ENCODE data around the gene DHRS11. TPM values are rescaled to one million over a fixed set of nuclear protein-coding genes. Genes with fewer than 3 reads are reported as not detected.
A peak's percentile ranks its signal among the peaks of the same experiment; 100 is the strongest.

DHRS11 gene
- total and polyA plus RNA-seq, 2 of the 4 experiments (the other 2 are of a cell fraction): 7.0 to 14.5 TPM

GRCh38 chr17:36544044-36544306 lies 47.7 kb upstream of the DHRS11 start:
- peak overlapping the region; percentile 89 for H4K91ac ChIP-seq (ENCODE audit: insufficient read depth, low read depth, low read length)
- peak overlapping the region; percentile 91 for H3K27ac ChIP-seq (ENCODE audit: insufficient read depth, low read length)
- no peaks in the 10 kb centered on the region; the same call in 1 of the 2 replicates for H3K4me1 ChIP-seq (ENCODE audit: control insufficient read depth, insufficient read depth, low read length)
- peak overlapping the region; percentile 77 to 92 for H4K8ac ChIP-seq (ENCODE audit: low read depth in 2 of 2, low read length in 2 of 2)
- POLR2A ChIA-PET (ENCODE audit: unreplicated experiment): no interaction called here
- no peak overlapping the region for H2BK20ac ChIP-seq (ENCODE audit: low read depth, low read length)
- H3K9ac ChIP-seq (ENCODE audit: low read depth, low read length): peak overlapping the region; percentile 86
- CTCF ChIA-PET: interaction anchor here (0.6 kb wide), 1 partner anchor 1287 kb away, joined by 8 read pairs; no protein-coding TSS in a partner anchor
- peak overlapping the region; percentile 35 for H4K5ac ChIP-seq (ENCODE audit: low read depth, low read length)
- H3K9me1 ChIP-seq (ENCODE audit: insufficient read depth, low read length): no peaks in the 10 kb centered on the region
- peaks cover 2% of the 10 kb centered on the region; the same call in 1 of the 2 replicates for H3K36me3 ChIP-seq (ENCODE audit: control insufficient read depth, insufficient read depth, low read length)
- DNase-seq (peak; percentile 55), ATAC-seq (ENCODE audit: low read depth) (peak; percentile 1)
- H4K20me1 ChIP-seq (ENCODE audit: insufficient read depth, low read length): peaks cover 35% of the 10 kb centered on the region
- H3K14ac ChIP-seq (replicated peaks; ENCODE audit: low read depth, low read length): peak overlapping the region; percentile 96
- intact Hi-C loops (cut with micrococcal nuclease): loop anchor here (1.0 kb wide), 1 partner anchor 9 kb away; no protein-coding TSS in a partner anchor
- TF ChIP-seq USF2 (IDR thresholded peaks at IDR 0.05; ENCODE audit: low read depth, low read length) (no peak), RAD21 (IDR thresholded peaks at IDR 0.05; ENCODE audit: low read length) (no peak), SMC3 (IDR thresholded peaks at IDR 0.05; ENCODE audit: low read depth, low read length) (no peak), MAFK (IDR thresholded peaks at IDR 0.05; ENCODE audit: low read depth, low read length) (no peak)
- TF ChIP-seq, protein P1, sequence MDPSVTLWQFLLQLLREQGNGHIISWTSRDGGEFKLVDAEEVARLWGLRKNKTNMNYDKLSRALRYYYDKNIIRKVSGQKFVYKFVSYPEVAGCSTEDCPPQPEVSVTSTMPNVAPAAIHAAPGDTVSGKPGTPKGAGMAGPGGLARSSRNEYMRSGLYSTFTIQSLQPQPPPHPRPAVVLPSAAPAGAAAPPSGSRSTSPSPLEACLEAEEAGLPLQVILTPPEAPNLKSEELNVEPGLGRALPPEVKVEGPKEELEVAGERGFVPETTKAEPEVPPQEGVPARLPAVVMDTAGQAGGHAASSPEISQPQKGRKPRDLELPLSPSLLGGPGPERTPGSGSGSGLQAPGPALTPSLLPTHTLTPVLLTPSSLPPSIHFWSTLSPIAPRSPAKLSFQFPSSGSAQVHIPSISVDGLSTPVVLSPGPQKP (IDR thresholded peaks at IDR 0.05; ENCODE audit: borderline replicate concordance, low read depth, low read length): no peak
- TF ChIP-seq, protein P2, sequence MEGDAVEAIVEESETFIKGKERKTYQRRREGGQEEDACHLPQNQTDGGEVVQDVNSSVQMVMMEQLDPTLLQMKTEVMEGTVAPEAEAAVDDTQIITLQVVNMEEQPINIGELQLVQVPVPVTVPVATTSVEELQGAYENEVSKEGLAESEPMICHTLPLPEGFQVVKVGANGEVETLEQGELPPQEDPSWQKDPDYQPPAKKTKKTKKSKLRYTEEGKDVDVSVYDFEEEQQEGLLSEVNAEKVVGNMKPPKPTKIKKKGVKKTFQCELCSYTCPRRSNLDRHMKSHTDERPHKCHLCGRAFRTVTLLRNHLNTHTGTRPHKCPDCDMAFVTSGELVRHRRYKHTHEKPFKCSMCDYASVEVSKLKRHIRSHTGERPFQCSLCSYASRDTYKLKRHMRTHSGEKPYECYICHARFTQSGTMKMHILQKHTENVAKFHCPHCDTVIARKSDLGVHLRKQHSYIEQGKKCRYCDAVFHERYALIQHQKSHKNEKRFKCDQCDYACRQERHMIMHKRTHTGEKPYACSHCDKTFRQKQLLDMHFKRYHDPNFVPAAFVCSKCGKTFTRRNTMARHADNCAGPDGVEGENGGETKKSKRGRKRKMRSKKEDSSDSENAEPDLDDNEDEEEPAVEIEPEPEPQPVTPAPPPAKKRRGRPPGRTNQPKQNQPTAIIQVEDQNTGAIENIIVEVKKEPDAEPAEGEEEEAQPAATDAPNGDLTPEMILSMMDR (conservative IDR thresholded peaks at IDR 0.05; ENCODE audit: low read depth, low read length): peak; percentile 20; the same call in 1 of the 2 replicates
- H2BK120ac ChIP-seq (ENCODE audit: low read depth, low read length): peak overlapping the region; percentile 35; the same call in 1 of the 2 replicates
- no peaks in the 10 kb centered on the region for H3K9me3 ChIP-seq (ENCODE audit: control insufficient read depth, insufficient read depth, low read length)
- no peaks in the 10 kb centered on the region for H3K27me3 ChIP-seq (ENCODE audit: control insufficient read depth, insufficient read depth, low read length)
- 0% methylated on average over 6 of the region's 10 CpGs; no CpG with 5 or more reads in 1 of the 2 experiments for WGBS, 2 experiments (ENCODE audit: extremely low coverage in 2 of 2, insufficient read length in 1 of 2)
- H3K56ac ChIP-seq (ENCODE audit: extremely low read depth, insufficient read depth, low read length): peak overlapping the region; percentile 85
- H2AK5ac ChIP-seq (ENCODE audit: low read depth, low read length): peak overlapping the region; percentile 58
- H3K4me2 ChIP-seq (ENCODE audit: low read depth, low read length): peak overlapping the region; percentile 65
- peak overlapping the region; percentile 97 for H2AK9ac ChIP-seq (replicated peaks; ENCODE audit: low read depth, low read length, poor library complexity)
- peak overlapping the region; percentile 97 for H3K4me3 ChIP-seq (ENCODE audit: insufficient read depth, low read depth, low read length)
- peak overlapping the region; percentile 93 for H3K4ac ChIP-seq (ENCODE audit: low read depth, low read length)
- H2BK15ac ChIP-seq (ENCODE audit: low read depth, low read length): no peak overlapping the region
- peaks cover 16 to 31% of the 10 kb centered on the region in 2 experiments; a peak in 3 of 4 replicates for H3K79me1 ChIP-seq (ENCODE audit: low read depth in 1 of 2, low read length in 2 of 2)
- dilution Hi-C loops (cut with HindIII; ENCODE audit: low sequenced_read_pairs, unreplicated experiment): no loop called here
- no peak overlapping the region; the same call in 1 of the 2 replicates for H3K18ac ChIP-seq (ENCODE audit: low read depth, low read length)
- H2AFZ ChIP-seq (replicated peaks; ENCODE audit: low read length, poor library complexity): peak overlapping the region; percentile 97
- in situ Hi-C loops (cut with MboI; ENCODE audit: low sequenced_read_pairs): no loop called here
- peak overlapping the region; percentile 95 for H3K23ac ChIP-seq (ENCODE audit: low read depth, low read length)
- peak overlapping the region; percentile 88 for H2BK5ac ChIP-seq (ENCODE audit: low read depth, low read length, poor library complexity, severe bottlenecking)
- no TSS peak for BruUV-seq (replicated peaks)
